Activated CD8-positive, alpha-beta memory T cell treated with anti-CD3 and anti-CD28 coated beads for 4 hours (primary cell): ENCODE measurements around the gene ALDH8A1.

Experiments used
- DNase-seq, 2 donors: peaks; one replicate each; pipeline ENCODE4 v3.0.0-alpha.2; 2020; ENCODE audit warnings: low read depth in 2 of 2

The ALDH8A1 gene, protein sequence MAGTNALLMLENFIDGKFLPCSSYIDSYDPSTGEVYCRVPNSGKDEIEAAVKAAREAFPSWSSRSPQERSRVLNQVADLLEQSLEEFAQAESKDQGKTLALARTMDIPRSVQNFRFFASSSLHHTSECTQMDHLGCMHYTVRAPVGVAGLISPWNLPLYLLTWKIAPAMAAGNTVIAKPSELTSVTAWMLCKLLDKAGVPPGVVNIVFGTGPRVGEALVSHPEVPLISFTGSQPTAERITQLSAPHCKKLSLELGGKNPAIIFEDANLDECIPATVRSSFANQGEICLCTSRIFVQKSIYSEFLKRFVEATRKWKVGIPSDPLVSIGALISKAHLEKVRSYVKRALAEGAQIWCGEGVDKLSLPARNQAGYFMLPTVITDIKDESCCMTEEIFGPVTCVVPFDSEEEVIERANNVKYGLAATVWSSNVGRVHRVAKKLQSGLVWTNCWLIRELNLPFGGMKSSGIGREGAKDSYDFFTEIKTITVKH

DNA sequence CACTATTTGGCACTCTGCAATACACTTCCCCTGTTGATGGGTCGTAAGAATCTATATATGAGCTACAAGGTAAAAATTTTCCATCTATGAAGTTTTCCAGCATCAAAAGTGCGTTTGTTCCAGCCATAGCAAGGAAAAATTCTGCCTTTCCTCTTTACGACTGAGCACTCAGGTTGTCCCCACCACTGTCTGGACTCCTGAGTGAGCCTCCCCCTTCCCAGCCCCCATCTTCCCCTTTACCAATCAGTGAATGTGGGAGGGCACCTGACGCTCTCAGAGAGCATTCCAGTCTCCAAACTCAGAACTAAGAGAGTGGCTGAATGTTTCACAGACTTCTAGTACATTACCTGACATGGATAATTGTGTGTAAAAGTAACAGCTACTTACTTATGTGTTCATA is at the start of gene ALDH8A1:
Gene ALDH8A1 (minus strand): TSS at position 175 of the 400 bp plus-strand sequence. CDS start 48 bp downstream, at position 127.
- DNase-seq, result no peak

DNA sequence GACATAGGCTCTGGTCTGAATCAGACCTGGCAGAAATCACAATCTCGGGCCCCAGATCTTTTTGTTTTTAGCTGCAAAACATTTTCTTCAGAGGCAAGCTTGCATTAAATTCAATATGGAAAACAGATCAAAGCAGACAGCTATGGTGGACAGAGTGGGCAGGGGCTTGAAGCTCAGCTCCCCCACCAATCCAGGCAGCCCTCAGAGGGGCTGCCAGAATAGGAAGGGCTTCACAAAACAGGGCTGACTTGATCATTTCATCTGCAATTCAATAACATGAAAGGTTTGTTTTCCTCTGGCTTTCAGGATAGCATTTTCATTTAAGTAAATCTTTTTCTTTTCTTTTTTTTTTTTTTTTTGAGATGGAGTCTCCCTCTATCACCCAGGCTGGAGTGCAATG is 49.2 kb upstream of the ALDH8A1 start:
- no peak for DNase-seq

DNA sequence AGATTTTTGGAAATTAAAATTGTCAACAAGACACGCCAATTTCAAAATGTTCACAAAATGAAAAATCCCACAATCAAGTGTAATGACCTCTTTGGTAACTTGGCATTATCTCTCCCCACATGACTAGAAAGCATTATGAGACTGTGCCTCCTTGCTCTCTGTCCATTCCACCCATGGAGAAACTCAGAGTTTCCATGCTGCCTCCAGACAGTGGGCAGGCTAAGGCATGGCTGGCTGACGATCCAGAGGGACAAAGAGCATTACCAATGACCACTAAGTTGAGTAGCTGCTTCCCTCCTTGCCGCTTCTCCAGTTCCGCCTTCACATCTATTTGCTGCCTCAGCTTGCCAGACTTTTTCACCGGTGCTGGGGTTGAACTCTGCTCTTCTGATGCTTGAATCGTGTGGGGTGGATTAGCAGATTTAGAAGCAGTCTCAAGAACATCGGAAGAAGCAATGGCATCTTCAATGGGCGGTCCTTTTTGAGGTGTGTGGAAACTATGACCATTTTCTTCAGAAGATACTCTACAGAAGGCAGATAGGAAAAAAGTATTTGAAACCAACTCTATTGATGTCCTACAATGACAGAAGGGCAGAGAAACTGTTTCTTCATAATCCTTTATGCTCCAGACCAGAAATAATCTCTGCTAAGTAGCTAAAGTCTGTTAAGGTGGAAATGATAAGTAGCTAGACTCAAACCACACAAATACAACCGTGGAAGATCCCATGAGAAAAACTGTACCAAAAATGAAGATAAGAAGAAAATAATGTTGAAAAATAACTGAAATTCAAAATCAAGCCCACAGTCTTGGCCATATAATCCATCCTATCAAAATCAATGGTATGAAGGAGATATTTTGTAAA is 47.5 kb upstream of the ALDH8A1 start:
- DNase-seq, result no peak

DNA sequence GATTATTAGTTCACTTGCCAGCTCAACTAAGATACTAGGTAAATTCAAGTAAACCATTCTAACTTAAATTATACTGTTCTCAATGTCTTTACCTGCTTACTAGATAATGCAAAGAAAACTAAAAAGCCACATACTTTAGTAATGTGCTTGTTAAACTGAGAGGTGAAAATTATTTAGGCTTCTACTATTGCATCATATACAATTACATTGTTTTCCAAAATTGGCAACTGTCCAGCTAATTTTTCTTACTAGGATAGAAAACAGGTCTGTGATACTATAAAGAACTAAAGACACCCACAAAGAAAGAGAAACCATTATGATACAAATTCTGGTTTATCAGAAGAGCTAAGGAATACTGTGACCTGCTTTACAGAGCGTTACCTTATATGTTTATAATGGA is 45.6 kb upstream of the ALDH8A1 start:
- DNase-seq, result no peak

DNA sequence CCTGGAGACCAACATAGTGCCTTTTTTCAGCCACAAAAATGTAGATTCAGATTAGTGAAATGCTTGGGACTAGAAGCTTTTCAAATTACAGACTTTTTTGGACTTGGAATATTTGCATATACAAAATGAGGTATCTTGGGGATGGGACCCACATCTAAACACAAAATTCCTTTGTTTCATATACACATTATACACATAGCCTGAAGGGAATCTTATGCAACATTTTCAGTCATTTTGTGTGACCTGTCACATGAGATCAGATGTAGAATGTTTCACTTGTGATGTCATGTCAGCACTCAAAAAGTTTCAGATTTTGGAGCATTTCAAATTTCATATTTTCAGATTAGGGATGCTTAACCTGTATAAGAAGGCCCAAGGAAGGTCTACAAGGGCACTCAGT is 44.5 kb upstream of the ALDH8A1 start:
- no peak for DNase-seq

DNA sequence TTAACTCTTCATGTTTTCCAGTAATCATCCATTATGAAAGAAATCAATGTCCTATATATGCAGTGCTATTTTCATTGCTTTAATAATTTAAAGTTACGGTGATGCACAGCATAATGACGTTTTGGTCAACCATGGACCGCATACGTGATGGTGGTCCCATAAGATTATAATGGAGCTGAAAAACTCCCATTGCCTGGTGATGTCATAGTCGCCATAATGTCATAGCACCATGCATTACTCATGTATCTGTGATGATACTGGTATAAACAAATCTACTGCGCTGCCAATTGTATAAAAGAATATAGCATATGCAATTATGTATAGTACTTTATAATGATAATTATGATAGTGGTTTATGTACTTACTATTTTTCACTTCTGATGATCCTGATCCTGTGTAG is 42.3 kb upstream of the ALDH8A1 start:
- DNase-seq, result no peak

DNA sequence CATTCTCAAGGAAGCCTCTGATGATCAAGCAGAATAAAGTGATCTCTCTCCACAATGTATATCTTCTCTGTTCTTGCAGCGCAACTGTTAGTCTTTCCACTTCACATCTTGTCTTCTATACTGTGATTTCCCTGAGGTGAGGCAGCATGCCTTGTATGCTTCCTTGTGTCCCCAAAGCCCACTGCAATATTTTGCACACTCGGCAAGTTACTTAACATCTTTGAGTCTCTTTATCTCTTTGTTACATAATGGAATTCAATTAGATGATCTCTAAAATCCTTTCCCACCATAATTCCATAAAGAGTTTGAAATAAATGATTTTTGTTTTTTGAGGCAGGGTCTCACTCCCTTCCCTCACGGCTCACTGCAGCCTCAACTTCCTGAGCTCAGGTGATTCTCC is 40.4 kb upstream of the ALDH8A1 start:
- DNase-seq, result no peak

DNA sequence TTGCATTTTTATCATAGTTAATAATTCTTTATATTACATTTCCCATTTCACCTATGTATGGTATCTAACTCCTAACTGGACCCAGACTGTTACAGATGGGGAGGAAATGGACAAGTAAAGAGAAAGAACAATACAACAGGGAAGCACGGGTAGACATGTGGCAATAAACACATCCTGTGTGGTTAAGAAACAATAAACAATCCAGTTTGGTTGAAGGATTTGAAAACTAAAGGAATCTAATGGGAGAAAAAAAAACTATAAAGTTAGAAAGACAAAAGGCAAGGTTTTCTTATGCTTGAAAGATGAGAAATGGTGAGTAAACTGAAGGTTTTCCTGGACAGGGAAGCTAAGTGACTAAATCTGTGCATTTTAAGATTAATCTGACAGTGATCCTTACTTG is 34.9 kb upstream of the ALDH8A1 start:
- DNase-seq, result no peak

DNA sequence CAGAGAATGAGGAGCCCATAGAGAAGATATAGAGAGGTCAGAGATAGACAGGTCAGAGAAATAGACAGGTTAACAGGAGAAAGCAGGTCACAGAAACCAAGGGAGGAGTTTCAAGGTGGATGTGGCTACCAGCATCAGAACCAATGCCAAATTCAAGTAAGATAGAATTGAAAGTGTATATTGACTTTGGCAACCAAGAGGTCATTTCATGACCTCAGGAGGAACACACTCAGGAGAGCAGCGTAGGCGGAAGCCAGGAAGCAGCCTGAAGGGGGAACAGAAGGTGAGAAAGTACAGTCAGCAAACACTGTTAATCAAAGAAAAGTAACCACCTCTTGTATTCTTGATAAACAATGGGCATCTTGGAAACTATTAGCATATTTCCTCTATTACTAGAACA is 33.9 kb upstream of the ALDH8A1 start:
- DNase-seq, result no peak

DNA sequence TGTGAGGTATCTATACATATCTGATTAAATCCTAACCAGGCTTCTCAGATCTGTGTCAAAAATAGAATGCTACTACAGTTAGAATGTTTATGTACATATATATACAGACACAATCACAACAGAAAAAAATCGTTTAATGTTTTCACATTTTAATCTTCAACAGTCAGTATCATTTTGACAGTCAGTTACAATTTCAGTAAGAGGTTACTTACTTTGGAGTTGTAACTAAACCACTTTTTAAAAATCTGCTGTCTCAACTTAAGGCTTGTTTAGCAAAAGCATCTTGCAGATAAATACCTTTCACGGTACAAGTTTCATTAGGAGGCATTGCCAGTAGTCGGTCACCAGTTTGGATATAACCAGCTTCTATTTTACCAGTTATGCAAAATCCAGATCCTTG is 32.3 kb upstream of the ALDH8A1 start:
- DNase-seq, result no peak

DNA sequence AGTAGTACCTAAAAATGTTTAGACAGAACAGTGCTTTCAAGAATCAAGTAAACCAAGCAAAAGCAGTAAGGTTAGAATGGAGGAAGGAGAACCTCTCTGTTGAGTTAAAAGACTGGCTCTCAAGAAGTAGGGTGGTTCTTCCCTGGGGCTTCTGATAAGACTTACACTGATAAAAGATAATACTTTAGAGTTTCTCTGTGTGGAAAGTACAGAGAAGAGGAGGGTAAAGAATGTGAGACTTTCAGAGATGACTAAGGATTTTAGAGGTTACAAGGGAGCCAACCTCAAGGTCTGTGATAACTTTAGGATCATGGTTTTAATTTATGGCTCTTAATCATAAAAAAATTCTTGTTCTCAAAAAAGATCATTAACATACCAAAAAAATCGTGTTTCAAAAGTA is 30.9 kb upstream of the ALDH8A1 start:
- DNase-seq, result no peak

DNA sequence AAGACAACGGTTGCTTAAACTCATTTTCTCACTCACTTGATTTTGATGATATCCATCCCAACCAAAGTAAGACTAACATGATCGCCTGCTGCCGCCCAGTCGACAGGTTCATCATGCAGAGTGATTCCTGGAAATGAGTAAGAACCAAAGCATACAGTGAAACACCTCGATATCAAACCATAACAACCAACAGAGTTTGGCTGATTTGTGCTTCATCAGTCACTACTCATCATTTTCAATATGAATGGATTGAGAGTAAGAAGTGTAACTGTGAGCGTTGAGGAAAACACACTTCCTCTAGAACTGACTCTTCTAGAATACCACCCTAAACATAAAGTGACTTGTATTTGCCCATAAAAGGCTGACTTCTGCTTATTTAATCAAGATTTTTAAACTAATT is 29.2 kb upstream of the ALDH8A1 start:
- no peak for DNase-seq

DNA sequence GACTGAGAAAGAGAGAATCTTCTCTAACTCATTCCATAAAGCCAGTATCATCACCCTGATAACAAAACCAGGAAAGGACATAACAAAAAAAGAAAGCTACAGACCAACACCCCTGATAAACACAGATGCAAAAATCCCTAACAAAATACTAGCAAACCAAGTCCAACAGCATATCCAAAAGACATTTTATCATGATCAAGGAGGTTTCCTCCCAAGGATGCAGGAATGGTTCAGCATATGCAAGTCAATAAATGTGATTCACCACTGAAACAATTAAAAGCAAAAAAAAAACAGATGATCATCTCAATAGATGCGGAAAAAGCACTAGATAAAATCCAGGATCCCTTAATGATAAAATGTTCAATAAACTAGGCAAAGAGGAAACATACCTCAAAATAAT is 24.5 kb upstream of the ALDH8A1 start:
- no peak for DNase-seq

DNA sequence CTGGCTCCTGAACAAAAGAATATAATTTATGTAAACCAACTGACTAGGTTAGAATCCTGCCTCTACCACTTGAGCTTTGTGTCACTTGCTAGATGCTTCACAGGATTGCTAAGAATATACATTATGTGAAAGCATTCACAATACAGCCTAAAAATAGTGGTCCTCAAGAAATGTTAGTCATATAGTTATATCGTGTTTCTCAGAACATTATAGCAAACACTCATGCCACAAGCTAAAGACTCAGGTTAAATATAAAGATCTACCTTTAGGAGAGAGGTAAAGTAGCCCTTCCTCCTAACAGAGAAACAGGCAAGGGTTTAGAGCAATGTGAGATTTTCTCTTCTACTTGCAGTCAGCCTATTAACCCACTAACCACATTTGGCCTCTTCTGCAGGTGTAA is 17.8 kb upstream of the ALDH8A1 start:
- no peak for DNase-seq

DNA sequence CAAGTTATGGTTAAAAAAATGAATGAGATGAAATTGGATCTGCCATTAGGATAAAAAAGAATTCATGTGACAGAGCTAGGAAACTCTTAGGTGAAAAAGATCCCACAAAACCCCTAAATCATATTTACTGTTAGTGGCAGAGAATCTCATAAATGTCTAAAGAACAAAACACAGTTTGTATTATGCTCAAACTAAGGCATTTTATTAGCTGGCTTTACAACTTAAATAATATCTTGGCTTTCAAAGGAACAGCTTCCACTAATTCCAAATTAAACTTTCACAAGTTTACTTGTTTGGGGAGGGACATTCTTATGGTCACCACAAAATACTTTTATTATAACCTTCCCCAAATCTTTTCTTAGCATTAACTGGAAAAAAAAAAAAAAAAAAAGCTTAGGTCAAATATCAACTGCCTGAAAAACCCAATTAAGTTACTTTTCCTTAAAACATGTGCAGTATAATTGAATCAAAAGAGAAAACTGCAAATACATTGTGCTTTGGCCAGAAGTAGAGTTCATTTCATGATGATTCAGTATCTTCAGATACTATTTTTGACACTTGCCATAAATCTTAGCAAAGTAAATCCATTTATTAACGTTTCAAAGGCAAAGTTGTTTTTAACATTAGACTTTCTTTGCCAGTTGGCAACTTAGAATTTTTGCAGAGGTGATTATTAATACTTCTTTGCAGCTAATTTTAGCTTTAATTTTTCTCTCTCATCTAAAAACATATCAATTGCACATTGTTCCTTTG is 14.7 kb upstream of the ALDH8A1 start:
- no peak for DNase-seq

DNA sequence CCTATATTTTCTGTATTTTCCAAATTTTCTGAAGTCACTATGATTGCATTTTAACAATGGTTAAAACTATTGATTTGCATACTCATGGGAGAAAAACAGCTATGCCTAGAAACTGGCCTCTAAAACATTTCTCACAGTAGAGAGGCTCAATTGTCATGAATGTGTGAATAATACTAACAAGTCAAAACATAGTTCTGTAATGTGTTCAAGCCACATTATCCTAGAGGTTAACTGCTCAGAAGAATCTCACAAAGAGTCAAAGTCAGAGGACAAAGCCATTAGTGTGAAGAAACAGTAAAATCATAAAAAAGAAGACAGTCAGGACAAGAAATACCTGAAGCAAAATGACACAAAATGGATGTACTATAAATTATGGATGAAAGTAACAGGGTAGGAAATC is 12.5 kb upstream of the ALDH8A1 start:
- DNase-seq, result no peak

DNA sequence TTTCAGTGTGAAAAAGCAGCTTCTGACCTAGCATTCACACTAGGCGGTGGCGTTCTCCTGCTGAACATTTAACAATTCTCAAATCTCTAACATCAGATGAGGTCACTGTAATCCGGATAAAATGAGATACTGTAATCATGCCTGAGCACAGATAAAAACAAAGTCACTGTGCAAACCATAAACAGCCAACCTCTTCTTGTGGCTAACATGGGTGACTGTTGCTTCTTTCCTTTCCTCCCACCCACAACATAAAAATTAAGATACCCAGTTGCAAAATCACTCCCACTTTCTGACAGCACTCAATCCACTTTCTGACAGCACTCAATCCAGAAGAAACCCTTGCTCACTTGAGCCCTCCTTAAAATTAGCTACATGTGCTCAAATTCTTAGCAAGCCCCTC is 11.5 kb upstream of the ALDH8A1 start:
- DNase-seq, result no peak

DNA sequence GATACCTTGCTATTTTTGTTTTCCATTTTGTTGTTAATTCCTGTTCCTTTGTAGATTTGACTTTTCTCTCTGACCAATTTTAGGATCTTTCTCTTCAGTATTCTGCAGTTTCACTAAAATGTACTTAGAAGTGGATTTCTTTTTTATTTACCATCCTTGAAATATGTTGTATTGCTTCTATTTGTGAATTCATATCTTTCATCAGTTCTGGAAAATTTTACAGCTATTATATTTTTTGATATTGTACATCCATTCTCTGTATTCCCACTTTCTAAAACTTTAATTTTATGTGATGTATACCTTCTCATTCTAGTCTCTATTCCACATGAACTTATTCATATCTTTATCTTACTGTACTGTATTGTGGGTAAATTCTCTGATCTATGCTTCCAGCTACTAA is 9.7 kb upstream of the ALDH8A1 start:
- DNase-seq, result no peak

DNA sequence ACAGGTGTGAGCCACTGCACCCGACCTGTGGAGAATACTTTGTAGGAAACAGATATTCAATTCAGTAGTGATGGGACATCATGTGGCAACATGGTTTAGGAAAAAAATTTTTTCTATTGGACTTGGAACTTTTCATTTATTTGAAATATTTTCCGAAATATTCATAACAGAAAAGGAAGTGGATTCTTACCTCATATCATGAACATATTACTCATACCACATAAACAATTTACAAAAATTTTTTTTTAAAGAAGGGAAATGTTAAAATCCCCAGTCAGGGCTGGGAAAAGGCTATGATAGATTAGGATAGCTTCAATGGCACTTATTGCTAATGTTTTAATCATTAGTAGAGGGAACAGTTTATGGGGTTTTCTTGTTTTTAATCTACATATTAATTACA is 6.8 kb upstream of the ALDH8A1 start:
- DNase-seq, result no peak

DNA sequence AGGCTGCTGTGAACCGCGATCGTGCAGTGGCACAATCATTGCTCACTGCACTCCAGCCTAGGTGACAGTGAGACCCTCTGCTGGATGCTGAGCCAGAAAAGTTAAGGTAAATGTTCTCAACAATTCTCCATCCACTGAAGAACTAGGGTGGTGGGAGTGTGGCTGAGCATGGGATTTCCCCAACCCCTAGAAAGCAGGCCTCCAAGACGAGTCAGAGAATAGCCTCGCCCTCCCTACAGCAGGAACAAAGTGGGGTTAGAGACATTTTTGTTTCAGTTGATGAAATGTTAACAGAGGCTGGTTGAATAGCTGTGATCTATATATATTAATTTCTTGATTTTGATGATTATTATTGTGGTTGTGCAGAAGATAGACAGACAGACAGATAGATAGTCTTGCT is 6.1 kb upstream of the ALDH8A1 start:
- DNase-seq, result no peak

DNA sequence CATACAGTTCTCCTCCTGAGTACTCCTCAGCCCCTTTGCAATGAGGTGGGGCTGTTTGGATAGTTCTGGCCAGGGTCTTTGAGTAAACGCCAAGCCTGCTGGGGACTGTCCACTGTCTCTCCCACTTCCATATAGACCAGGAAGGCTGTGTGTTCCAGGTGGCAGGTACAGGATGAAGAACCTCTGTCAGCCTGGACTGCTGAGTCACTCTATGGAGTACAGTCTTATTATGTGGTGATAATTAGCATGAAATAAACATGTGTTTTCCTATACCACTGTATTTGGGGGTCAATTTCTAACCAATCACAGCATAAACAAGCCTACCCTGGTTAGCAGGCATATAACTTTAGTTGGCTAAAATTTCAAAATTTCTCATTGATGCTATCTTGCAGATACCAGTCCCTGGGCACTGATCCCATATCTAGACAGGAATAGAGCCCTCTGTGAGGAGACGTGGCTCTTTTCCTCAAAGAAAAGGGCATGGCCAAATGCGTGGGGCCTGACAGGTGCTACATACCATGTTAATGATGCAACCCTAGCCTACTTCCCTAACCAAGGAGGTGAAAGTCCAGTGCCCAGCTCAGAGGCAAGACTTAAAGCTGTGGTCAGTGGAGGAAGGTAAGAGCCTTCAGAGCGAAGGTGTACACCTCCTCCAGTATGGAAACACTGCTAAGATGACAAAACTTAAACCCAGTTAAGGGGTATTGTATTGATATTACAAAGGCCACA is 4.5 kb upstream of the ALDH8A1 start:
- DNase-seq, result no peak
